Right lobe of liver (tissue), 6 donors: ENCODE measurements around the gene ZNF184. TPM values are rescaled to one million over a fixed set of nuclear protein-coding genes. Genes with fewer than 3 reads are reported as not detected.
A peak's percentile ranks its signal among the peaks of the same experiment; 100 is the strongest.

ENCODE experiments used
- ATAC-seq, 4 donors: fragments of 200-7000 bp; cut with Tn5 transposase; one replicate each; pipeline ENCODE4 v1.9.1; 2020; ENCODE audit warnings: mild to moderate bottlenecking in 4 of 4, moderate library complexity in 4 of 4
- DNase-seq, 3 donors: peaks; one replicate each; pipeline ENCODE4 v3.0.0-alpha.2; 2020
- H3K27ac ChIP-seq, 3 donors: fragments of 200-600 bp; one replicate each; pipeline ENCODE4 v1.8.0; 2022
- H3K27me3 ChIP-seq, 2 donors: fragments of 200-600 bp; one replicate each; pipeline ENCODE4 v1.8.0; 2022
- H3K36me3 ChIP-seq, 4 donors: fragments of 200-600 bp; sonication (generic) in 1 of 4; one replicate each; pipeline versions ENCODE4 v1.5.1 to v1.8.0; 2017 to 2022; ENCODE audit warnings: control low read depth in 1 of 4
- H3K4me1 ChIP-seq, 4 donors: fragments of 200-600 bp; sonication (generic) in 1 of 4; one replicate each; pipeline versions ENCODE4 v1.5.1 to v1.8.0; 2017 to 2022; ENCODE audit warnings: control low read depth in 1 of 4
- H3K4me3 ChIP-seq, 3 donors: fragments of 200-600 bp; one replicate each; pipeline ENCODE4 v1.8.0; 2022
- H3K9me3 ChIP-seq, 4 donors: fragments of 200-600 bp; sonication (generic) in 1 of 4; one replicate each; pipeline versions ENCODE4 v1.5.1 to v1.8.0; 2017 to 2022; ENCODE audit warnings: control low read depth in 1 of 4
- POLR2A ChIP-seq: fragments of 450-650 bp; IDR thresholded peaks from one replicate; pipeline ENCODE4 v1.6.1; 2017; ENCODE audit warnings: antibody characterized with exemption, mild to moderate bottlenecking
- WGBS: methylation state at CpG from one replicate; pipeline ENCODE4 v1.1.6; 2018; ENCODE audit warnings: low coverage, low lambda C conversion rate; ENCODE audit not compliant: insufficient coverage; ENCODE audit errors: missing lambda C conversion rate; 5-methylcytosine and 5-hydroxymethylcytosine counted together
- intact Hi-C, 2 donors: fragments of 100-400 bp; cut with DNase I; formaldehyde crosslinking; loops; one replicate each; pipeline versions ENCODE4 v1.11.2 to v1.14.1; 2022
- long read RNA-seq: library from polyadenylated mRNA; unstranded; transcript quantifications from one replicate; pipeline ENCODE4 v2.0.0, GENCODE V29; 2019
- total RNA-seq, 6 experiments: library from RNA; depleted of rRNA in 2 of 6; stranded (reverse); fragments of >200 nt in 2 of 6; fragmentation: NEBNext Ultra II Directional in 3 of 6; extraction: Animal tissue kit (Norgen Biotek cat#: 25700) in 3 of 6; gene quantifications; one replicate each; pipeline versions ENCODE4 v1.1.0 to v1.2.4, GENCODE V29; 2016 to 2023
- TF ChIP-seq, protein P1 (sequence below), 4 donors: fragments of 200-600 bp in 3 of 4; fragments of 450-650 bp in 1 of 4; IDR thresholded peaks; one replicate each; pipeline versions ENCODE4 v1.5.1 to v1.8.0; 2016 to 2022; ENCODE audit warnings: antibody characterized with exemption in 4 of 4, mild to moderate bottlenecking in 2 of 4
- donor health status: DM: no; HTN: yes; CAD: no.
- donor health status: DM: no; HTN: no; CAD: no.
- donor health status: DM: no; HTN: no; CAD: no.
- donor health status: DM: no; HTN: yes; CAD: no.
- donor health status: DM: no; HTN: yes; CAD: no.

The ZNF184 gene
- total RNA-seq: 1 to 10 TPM; 1.1 to 1.8 (median 1.7) TPM
- long read RNA-seq: 0 reads

DNA sequence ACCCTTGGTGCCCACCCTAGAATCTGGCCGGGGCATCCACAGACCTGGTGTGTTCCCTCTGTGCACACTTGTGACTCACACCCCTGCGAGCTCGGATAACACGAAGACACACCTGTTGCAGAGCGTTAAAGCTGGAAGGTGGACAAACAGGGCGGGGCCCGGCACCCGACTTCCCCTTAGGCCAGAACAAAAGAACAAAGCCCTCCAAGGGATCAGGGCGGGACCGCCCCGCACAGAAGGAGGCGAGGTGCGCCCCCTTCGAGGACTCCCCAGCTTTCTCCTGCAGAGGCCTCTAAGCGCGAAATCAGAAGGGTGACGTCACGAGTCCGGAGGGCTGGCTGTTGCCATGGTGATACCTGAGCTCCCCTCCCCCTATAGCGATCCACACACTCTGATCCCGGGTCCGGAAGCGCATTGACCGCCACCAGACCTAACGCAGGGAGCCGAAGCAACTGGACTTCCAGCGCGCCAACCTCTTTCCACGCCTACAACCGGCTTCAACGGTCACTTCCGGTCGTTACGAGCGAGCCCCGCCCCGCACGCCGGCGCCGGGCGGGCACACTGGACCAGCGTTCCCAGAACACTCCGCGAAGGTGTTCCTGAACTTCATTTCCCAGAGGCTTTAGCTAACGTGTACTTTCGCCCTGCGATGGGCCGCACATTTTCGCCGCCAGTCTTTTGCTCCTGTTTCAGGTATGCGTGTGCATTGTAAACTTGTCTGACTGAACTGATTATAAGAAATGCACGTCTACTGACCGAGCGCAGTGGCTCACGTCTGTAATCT lies at the start of gene ZNF184:
ZNF184 (minus strand) TSS at position 489 of the 784 bp plus-strand sequence. CDS start 811 bp downstream, outside the sequence.
- peak within 1 kb of the TSS; percentile 78 to 92 (median 89) for H3K27ac ChIP-seq
- intact Hi-C loops: no loop called here
- peak; percentile 87 for TF ChIP-seq POLR2A
- TF ChIP-seq, protein P1, sequence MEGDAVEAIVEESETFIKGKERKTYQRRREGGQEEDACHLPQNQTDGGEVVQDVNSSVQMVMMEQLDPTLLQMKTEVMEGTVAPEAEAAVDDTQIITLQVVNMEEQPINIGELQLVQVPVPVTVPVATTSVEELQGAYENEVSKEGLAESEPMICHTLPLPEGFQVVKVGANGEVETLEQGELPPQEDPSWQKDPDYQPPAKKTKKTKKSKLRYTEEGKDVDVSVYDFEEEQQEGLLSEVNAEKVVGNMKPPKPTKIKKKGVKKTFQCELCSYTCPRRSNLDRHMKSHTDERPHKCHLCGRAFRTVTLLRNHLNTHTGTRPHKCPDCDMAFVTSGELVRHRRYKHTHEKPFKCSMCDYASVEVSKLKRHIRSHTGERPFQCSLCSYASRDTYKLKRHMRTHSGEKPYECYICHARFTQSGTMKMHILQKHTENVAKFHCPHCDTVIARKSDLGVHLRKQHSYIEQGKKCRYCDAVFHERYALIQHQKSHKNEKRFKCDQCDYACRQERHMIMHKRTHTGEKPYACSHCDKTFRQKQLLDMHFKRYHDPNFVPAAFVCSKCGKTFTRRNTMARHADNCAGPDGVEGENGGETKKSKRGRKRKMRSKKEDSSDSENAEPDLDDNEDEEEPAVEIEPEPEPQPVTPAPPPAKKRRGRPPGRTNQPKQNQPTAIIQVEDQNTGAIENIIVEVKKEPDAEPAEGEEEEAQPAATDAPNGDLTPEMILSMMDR (IDR thresholded peaks at IDR 0.05): no peak
- ATAC-seq (peak; percentile 98 to 99 (median 98)), DNase-seq (peak; percentile 96 to 98 (median 98))
- no peaks in the 10 kb centered on the region for H3K9me3 ChIP-seq
- no peaks in the 10 kb centered on the region for H3K27me3 ChIP-seq
- peaks cover 0 to 6% (median under 1%) of the 10 kb centered on the region in 4 donors for H3K4me1 ChIP-seq
- H3K36me3 ChIP-seq: no peaks in the 10 kb centered on the region
- WGBS: under 1% methylated on average over 28 of the region's 56 CpGs
- H3K4me3 ChIP-seq: peak within 1 kb of the TSS; percentile 65 to 75 (median 75)

DNA sequence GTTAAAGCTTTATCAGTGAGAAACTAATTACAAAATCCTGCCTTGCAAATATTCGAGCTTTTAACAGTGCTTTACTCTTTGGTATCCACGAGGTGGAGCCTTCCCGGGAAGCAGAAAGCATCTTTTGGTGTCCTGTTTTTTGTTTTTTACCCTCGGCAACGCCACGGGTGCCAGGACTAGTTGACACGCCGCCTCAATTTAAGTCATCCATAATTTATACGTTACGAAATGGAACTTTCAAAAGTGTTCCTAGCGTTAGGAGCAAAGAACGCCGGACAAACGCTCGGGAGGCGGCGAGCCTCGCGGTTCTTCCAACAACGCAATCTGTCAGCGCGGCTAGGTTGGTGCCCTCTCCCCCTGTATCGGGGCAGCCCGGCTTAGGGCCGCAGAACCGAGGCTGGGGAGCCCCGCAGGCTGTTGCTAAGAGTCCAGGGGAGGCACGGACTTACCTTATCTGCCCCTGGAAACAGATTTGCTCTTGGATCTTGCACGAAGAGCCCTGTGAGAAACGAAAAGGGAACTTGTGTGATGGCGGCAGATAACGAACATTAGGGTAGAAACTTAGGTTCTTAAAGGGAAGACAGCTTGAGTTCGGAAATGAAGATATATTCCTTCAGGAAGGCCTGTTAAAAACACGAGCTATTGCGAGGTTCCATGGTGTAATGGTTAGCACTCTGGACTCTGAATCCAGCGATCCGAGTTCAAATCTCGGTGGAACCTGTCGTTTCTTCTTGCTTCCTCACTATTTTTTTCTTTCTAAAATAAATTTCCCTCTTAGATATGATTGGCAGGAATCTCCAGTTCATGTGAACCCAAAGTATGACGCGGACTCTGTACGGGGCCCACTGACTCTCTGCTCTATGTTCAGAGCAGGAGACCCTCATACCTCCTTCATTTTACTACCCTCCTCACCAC lies 46.2 kb upstream of the ZNF184 start:
- peak overlapping the region; percentile 34 to 81 (median 72) for H3K27ac ChIP-seq
- intact Hi-C loops: no loop called here
- under 1% methylated on average over 39 of the region's 42 CpGs for WGBS
- ATAC-seq (peak; percentile 86 to 92 (median 89)), DNase-seq (peak; percentile 51 to 65 (median 56))
- H3K4me1 ChIP-seq: peaks cover 0 to 8% (median 4%) of the 10 kb centered on the region in 4 donors
- TF ChIP-seq POLR2A: no peak
- TF ChIP-seq, protein P1 (IDR thresholded peaks at IDR 0.05): peak; percentile 65 to 69 (median 67)
- H3K36me3 ChIP-seq: no peaks in the 10 kb centered on the region
- H3K27me3 ChIP-seq: peaks cover 0 to 4% of the 10 kb centered on the region in 2 donors
- no peaks in the 10 kb centered on the region for H3K9me3 ChIP-seq
- H3K4me3 ChIP-seq: peak overlapping the region; percentile 59 to 87 (median 69)

DNA sequence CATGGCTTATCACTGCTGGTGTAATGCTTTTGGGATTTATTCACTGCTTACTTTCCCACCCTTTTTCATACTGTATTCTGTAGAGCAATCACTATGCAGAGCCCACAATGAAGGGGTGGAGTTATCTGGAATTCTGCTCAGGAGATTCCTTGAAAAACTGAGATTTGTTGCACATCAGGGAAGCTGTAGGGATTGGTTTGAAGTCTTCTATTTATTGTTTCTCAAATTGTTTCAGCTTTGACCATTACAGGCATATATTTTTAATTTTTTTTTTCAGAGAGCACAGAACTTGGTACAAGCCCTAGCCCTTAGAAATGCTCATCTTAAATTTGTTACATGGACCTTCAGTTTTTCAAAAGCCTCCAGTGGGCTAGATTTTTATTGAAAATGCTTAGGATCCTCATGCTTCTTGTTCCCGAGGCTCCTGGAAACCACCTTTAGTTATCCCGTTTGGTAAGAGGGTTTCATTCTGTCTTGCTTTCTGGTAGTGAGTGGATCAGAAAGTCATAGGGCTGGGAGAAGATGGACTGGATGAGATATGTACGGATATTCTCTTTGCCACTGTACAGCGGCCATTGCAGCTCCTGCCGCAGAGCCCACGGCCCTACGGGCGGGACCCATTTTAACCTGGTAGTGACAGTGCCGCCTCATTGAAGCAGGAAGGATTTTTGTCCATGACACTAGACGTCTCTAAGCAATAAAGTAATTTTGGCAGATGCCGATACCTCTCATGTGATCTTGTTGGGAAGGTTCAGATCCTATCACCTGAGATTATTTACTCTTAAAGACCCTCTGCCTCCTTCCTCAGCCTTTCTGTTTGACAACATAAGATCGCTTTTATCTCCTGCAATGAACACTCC lies 45.3 kb upstream of the ZNF184 start:
- peaks cover 0 to 8% (median 4%) of the 10 kb centered on the region in 4 donors for H3K4me1 ChIP-seq
- peak overlapping the region; percentile 59 to 87 (median 69) for H3K4me3 ChIP-seq
- no peak for TF ChIP-seq POLR2A
- TF ChIP-seq, protein P1 (IDR thresholded peaks at IDR 0.05): no peak
- intact Hi-C loops: no loop called here
- no peak overlapping the region for H3K27ac ChIP-seq
- DNase-seq (no peak), ATAC-seq (peak; percentile 37 to 48 (median 44))
- WGBS: 31% methylated on average over 12 of the region's 12 CpGs
- peaks cover 0 to 4% of the 10 kb centered on the region in 2 donors for H3K27me3 ChIP-seq
- H3K36me3 ChIP-seq: no peaks in the 10 kb centered on the region
- no peaks in the 10 kb centered on the region for H3K9me3 ChIP-seq

DNA sequence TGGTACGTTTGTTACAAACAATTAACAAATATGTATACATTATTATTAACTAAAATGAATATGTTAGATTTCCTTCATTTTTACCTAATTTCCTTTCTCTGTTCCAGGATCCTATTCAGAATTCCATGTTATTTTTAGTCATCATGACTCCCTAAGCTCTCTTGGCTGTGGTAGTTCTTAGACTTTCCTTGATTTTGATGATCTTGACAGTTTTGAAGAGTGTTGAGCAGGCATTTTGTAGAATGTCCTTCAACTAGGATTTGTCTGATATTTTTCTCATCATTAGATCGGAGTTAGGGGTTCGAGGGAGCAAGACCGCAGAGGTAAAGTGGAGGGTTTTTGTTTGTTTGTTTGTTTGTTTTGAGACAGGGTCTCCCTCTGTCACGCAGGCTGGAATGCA lies 44.3 kb upstream of the ZNF184 start:
- Histone ChIP-seq H3K27me3 (peaks cover 0 to 4% of the 10 kb centered on the region in 2 donors), H3K9me3 (no peaks in the 10 kb centered on the region), H3K4me1 (peaks cover 0 to 8% (median 4%) of the 10 kb centered on the region in 4 donors), H3K4me3 (no peak overlapping the region), H3K36me3 (no peaks in the 10 kb centered on the region), H3K27ac (no peak overlapping the region)
- no peak for ATAC-seq
- intact Hi-C loops: no loop called here
- 74% methylated on average over 5 of the region's 5 CpGs for WGBS
- DNase-seq: no peak
- TF ChIP-seq, protein P1 (IDR thresholded peaks at IDR 0.05): no peak
- TF ChIP-seq POLR2A: no peak
